Natural killer cell (primary cell): ENCODE results near the gene GPER1. TPM values are rescaled to one million over a fixed set of nuclear protein-coding genes. Genes with fewer than 3 reads are reported as not detected.
A peak's percentile ranks its signal among the peaks of the same experiment; 100 is the strongest.

Experiments used
- ATAC-seq, 3 donors: fragments of 150-1000 bp in 2 of 3; fragments of 200-7000 bp in 1 of 3; cut with Tn5 transposase; 1 replicate in 1 of 3; 2 replicates in 2 of 3; pipeline ENCODE4 v1.10.0; 2021; ENCODE audit warnings: mild to moderate bottlenecking in 2 of 3, moderate library complexity in 2 of 3
- DNase-seq, 2 donors: peaks; one replicate each; pipeline versions ENCODE4 v3.0.0 to v3.0.0-alpha.2; 2013 to 2021; ENCODE audit warnings: mixed read lengths in 1 of 2
- H3K27ac ChIP-seq: one replicate; pipeline ENCODE4 v1.5.1; 2013; ENCODE audit warnings: mild to moderate bottlenecking, low read length
- H3K27me3 ChIP-seq: one replicate; pipeline ENCODE4 v1.6.1; 2013; ENCODE audit warnings: low read length; ENCODE audit not compliant: control insufficient read depth, insufficient read depth
- H3K36me3 ChIP-seq: one replicate; pipeline ENCODE4 v1.6.1; 2013; ENCODE audit warnings: low read length; ENCODE audit not compliant: control insufficient read depth, insufficient read depth
- H3K4me1 ChIP-seq: one replicate; pipeline ENCODE4 v1.6.1; 2013; ENCODE audit warnings: low read length; ENCODE audit not compliant: control insufficient read depth, insufficient read depth
- H3K4me3 ChIP-seq: one replicate; pipeline ENCODE4 v1.5.1; 2013; ENCODE audit warnings: low read length
- H3K9me3 ChIP-seq: one replicate; pipeline ENCODE4 v1.6.1; 2013; ENCODE audit warnings: low read length; ENCODE audit not compliant: control insufficient read depth, insufficient read depth
- H3K27ac Mint-ChIP-seq, 2 donors: one replicate each; pipeline ENCODE4 v1.8.0; 2022; ENCODE audit warnings: mild to moderate bottlenecking in 2 of 2, mixed read lengths in 2 of 2, moderate library complexity in 1 of 2
- H3K27me3 Mint-ChIP-seq, 2 donors: one replicate each; pipeline ENCODE4 v1.8.0; 2022; ENCODE audit warnings: low read depth in 2 of 2, mixed read lengths in 2 of 2
- H3K36me3 Mint-ChIP-seq: one replicate; pipeline ENCODE4 v1.8.0; 2022; ENCODE audit warnings: mixed read lengths
- H3K4me1 Mint-ChIP-seq, 2 donors: one replicate each; pipeline ENCODE4 v1.8.0; 2022; ENCODE audit warnings: mixed read lengths in 2 of 2
- H3K4me3 Mint-ChIP-seq: one replicate; pipeline ENCODE4 v1.8.0; 2022; ENCODE audit warnings: mild to moderate bottlenecking, moderate library complexity, mixed read lengths
- H3K9me3 Mint-ChIP-seq, 2 donors: one replicate each; pipeline ENCODE4 v1.8.0; 2022; ENCODE audit warnings: mixed read lengths in 2 of 2
- CTCF ChIP-seq: fragments of 200-600 bp; IDR thresholded peaks from one replicate; pipeline ENCODE4 v1.8.0; 2022; ENCODE audit warnings: antibody characterized with exemption
- WGBS: methylation state at CpG from one replicate; pipeline ENCODE4 v1.1.7; 2013; ENCODE audit warnings: missing lambda C conversion rate; ENCODE audit not compliant: insufficient coverage; 5-methylcytosine and 5-hydroxymethylcytosine counted together
- intact Hi-C: fragments of 100-400 bp; cut with micrococcal nuclease; formaldehyde crosslinking; loops from one replicate; pipeline ENCODE4 v1.14.2; 2022
- total RNA-seq, 4 donors: library from RNA; stranded (reverse); fragments of 120-200 nt in 1 of 4; gene quantifications; one replicate each; pipeline versions ENCODE4 v1.2.3 to v1.2.4, GENCODE V29; 2013 to 2022

Gene GPER1
- total RNA-seq, 3 donors from 2014 or later (not counting 1 experiment from before 2014, with no cell fraction given): 0.25 to 0.26 TPM; not detected in 1

GRCh38 chr7:1085910-1086421 is 1.9 kb upstream of the GPER1 start:
- H3K4me3 Mint-ChIP-seq: no peak overlapping the region

GRCh38 chr7:1086588-1087464 is 1.1 kb upstream of the GPER1 start:
- Histone ChIP-seq H3K9me3 (no peaks in the 10 kb centered on the region), H3K27me3 (no peaks in the 10 kb centered on the region), H3K4me1 (peaks cover 12% of the 10 kb centered on the region), H3K36me3 (no peaks in the 10 kb centered on the region), H3K4me3 (peak overlapping the region; percentile 9), H3K27ac (peak overlapping the region; percentile 56)
- no peak overlapping the region for H3K27ac Mint-ChIP-seq
- peak; percentile 78 to 89 (median 85) for ATAC-seq
- H3K4me1 Mint-ChIP-seq: peaks cover 8 to 12% of the 10 kb centered on the region in 2 donors
- H3K4me3 Mint-ChIP-seq: peak overlapping the region; percentile 83
- no peaks in the 10 kb centered on the region for H3K36me3 Mint-ChIP-seq
- no peaks in the 10 kb centered on the region for H3K9me3 Mint-ChIP-seq
- WGBS: 19% methylated on average over 43 of the region's 45 CpGs
- TF ChIP-seq CTCF: peak; percentile 85
- no peaks in the 10 kb centered on the region for H3K27me3 Mint-ChIP-seq
- DNase-seq: peak; percentile 72 to 80
- intact Hi-C loops: loop anchor here (1.0 kb wide), 2 partner anchors 83 to 89 kb away; no protein-coding TSS in a partner anchor

More at GRCh38 chr7:1085910-1086421, 1.9 kb upstream of the GPER1 start:
- Mint-ChIP-seq H3K36me3 (no peaks in the 10 kb centered on the region), H3K27ac (no peak overlapping the region), H3K27me3 (no peaks in the 10 kb centered on the region), H3K4me1 (peaks cover 8 to 12% of the 10 kb centered on the region in 2 donors), H3K9me3 (no peaks in the 10 kb centered on the region)
- no peak for ATAC-seq
- intact Hi-C loops: no loop called here
- Histone ChIP-seq H3K27me3 (no peaks in the 10 kb centered on the region), H3K4me3 (no peak overlapping the region), H3K4me1 (peaks cover 12% of the 10 kb centered on the region), H3K36me3 (no peaks in the 10 kb centered on the region), H3K27ac (no peak overlapping the region), H3K9me3 (no peaks in the 10 kb centered on the region)
- TF ChIP-seq CTCF: no peak
- no peak for DNase-seq
- 93% methylated on average over 11 of the region's 11 CpGs for WGBS

GRCh38 chr7:1087465-1087814 is 473 bp upstream of the GPER1 start:
- no peaks in the 10 kb centered on the region for H3K9me3 Mint-ChIP-seq
- ATAC-seq: no peak

More at GRCh38 chr7:1087465-1087814, 473 bp upstream of the GPER1 start:
- DNase-seq: no peak
- no peaks in the 10 kb centered on the region for H3K36me3 Mint-ChIP-seq
- H3K27me3 ChIP-seq: no peaks in the 10 kb centered on the region
- no peaks in the 10 kb centered on the region for H3K36me3 ChIP-seq
- no peak for TF ChIP-seq CTCF
- H3K27ac ChIP-seq: no peak overlapping the region
- no peaks in the 10 kb centered on the region for H3K27me3 Mint-ChIP-seq
- no peaks in the 10 kb centered on the region for H3K9me3 ChIP-seq
- H3K27ac Mint-ChIP-seq: no peak overlapping the region
- H3K4me3 ChIP-seq: no peak overlapping the region
- 77% methylated on average over 5 of the region's 6 CpGs for WGBS
- peak overlapping the region; percentile 83 for H3K4me3 Mint-ChIP-seq
- H3K4me1 ChIP-seq: peaks cover 12% of the 10 kb centered on the region
- H3K4me1 Mint-ChIP-seq: peaks cover 8 to 12% of the 10 kb centered on the region in 2 donors
- intact Hi-C loops: loop anchor here (1.0 kb wide), 2 partner anchors 83 to 89 kb away; no protein-coding TSS in a partner anchor
